Activated naive CD8-positive, alpha-beta T cell treated with anti-CD3 and anti-CD28 coated beads, Interleukin-2, amount 50 U/mL, for 16 hours (primary cell): ENCODE measurements around the gene PPCDC.
"Not testable (repeated sequence)": the region's sequence is repeated elsewhere in the genome, so short reads cannot be mapped to it uniquely, and the experiment has no call there.

Experiments
- DNase-seq: peaks from one replicate; pipeline ENCODE4 v3.0.0-alpha.2; 2020; ENCODE audit warnings: low read depth, low spot score

The PPCDC gene

GRCh38 chr15:75065851-75066509 is 42.6 kb downstream of the PPCDC start:
- DNase-seq = no peak

- DNase-seq = no peak
These were observed 43.9 kb downstream of the PPCDC start for GRCh38 chr15:75067123-75067830.

- DNase-seq = no peak
These were observed 45.4 kb downstream of the PPCDC start for GRCh38 chr15:75068748-75069147.

- DNase-seq = no peak
These were observed 46.0 kb downstream of the PPCDC start for GRCh38 chr15:75069301-75069925.

- no peak for DNase-seq
These were observed 47.3 kb downstream of the PPCDC start for GRCh38 chr15:75070674-75071073.

GRCh38 chr15:75073197-75073596 is 49.8 kb downstream of the PPCDC start:
- DNase-seq = no peak

- DNase-seq = no peak
These were observed 52.9 kb downstream of the PPCDC start for GRCh38 chr15:75076277-75076676.

GRCh38 chr15:75077551-75077961 is 54.2 kb downstream of the PPCDC start:
- not testable (repeated sequence) for DNase-seq

GRCh38 chr15:75081150-75081549 is 57.8 kb downstream of the PPCDC start:
- DNase-seq = no peak

GRCh38 chr15:75082689-75083088 is 59.3 kb downstream of the PPCDC start:
- no peak for DNase-seq

GRCh38 chr15:75085708-75086107 is 62.3 kb downstream of the PPCDC start:
- not testable (repeated sequence) for DNase-seq

GRCh38 chr15:75089456-75090387 is 66.3 kb downstream of the PPCDC start:
- no peak for DNase-seq

GRCh38 chr15:75090388-75090734 is 67.0 kb downstream of the PPCDC start:
- DNase-seq = no peak

GRCh38 chr15:75091814-75092213 is 68.4 kb downstream of the PPCDC start:
- DNase-seq = no peak

- not testable (repeated sequence) for DNase-seq
These were observed 71.6 kb downstream of the PPCDC start for GRCh38 chr15:75094961-75095478.

GRCh38 chr15:75095594-75095993 is 72.2 kb downstream of the PPCDC start:
- no peak for DNase-seq

- no peak for DNase-seq
These were observed 74.5 kb downstream of the PPCDC start for GRCh38 chr15:75097939-75098338.

GRCh38 chr15:75098404-75098803 is 75.0 kb downstream of the PPCDC start:
- no peak for DNase-seq
